AG04450 (cell line): Measurements from ENCODE around the gene ZBTB39. TPM values are rescaled to one million over a fixed set of nuclear protein-coding genes. Genes with fewer than 3 reads are reported as not detected.
"Not testable (repeated sequence)": the region's sequence is repeated elsewhere in the genome, so short reads cannot be mapped to it uniquely, and the experiment has no call there.

Source experiments
- CTCF ChIA-PET: fragments of 300-600, 350-600 bp; formaldehyde crosslinking; extraction: SDS; loops from one replicate; lab custom pipeline; 2022; ENCODE audit warnings: antibody characterized with exemption, inconsistent platforms; lab: Charles Lee
- POLR2A ChIA-PET: fragments of 350-600 bp; formaldehyde crosslinking; extraction: SDS; loops from one replicate; lab custom pipeline; 2021; ENCODE audit warnings: antibody characterized with exemption, inconsistent platforms; lab: Yijun Ruan, JAX
- DNase-seq: peaks from one replicate; pipeline ENCODE4 v3.0.0-alpha.2; 2011; ENCODE audit warnings: low read depth, low spot score
- H3K27ac ChIP-seq: one replicate; pipeline ENCODE4 v1.5.1; 2012; ENCODE audit warnings: low read depth, low read length, control low read depth
- H3K27me3 ChIP-seq: one replicate; pipeline ENCODE4 v1.6.0; 2012; ENCODE audit warnings: low read length; ENCODE audit not compliant: control insufficient read depth, insufficient read depth
- H3K4me3 ChIP-seq: 2 replicates; pipeline ENCODE4 v1.5.1; 2011; ENCODE audit warnings: mild to moderate bottlenecking, low read depth, low read length, control low read depth
- H3K9me3 ChIP-seq: 2 replicates; pipeline ENCODE4 v1.5.1; 2012; ENCODE audit warnings: low read length; ENCODE audit not compliant: control insufficient read depth, insufficient read depth
- CTCF ChIP-seq: IDR thresholded peaks from 2 replicates; pipeline ENCODE4 v1.5.1; 2011; ENCODE audit warnings: low read depth, low read length, control low read depth, inconsistent platforms
- polyA minus RNA-seq: library from RNA; depleted of rRNA, polyadenylated mRNA; stranded (reverse); fragments of >200 nt; gene quantifications from 2 replicates; pipeline ENCODE4 v1.2.3, GENCODE V29; 2011; rRNA and poly(A)+ RNA removed
- polyA plus RNA-seq: library from polyadenylated mRNA; depleted of rRNA; stranded (reverse); fragments of >200 nt; gene quantifications from 2 replicates; pipeline ENCODE4 v1.2.3, GENCODE V29; 2011; rRNA removed

ZBTB39 gene
- polyA plus RNA-seq: 5.8 and 6.4 TPM in 2 replicates
- 10.2 and 12.0 TPM in 2 replicates for polyA minus RNA-seq

- POLR2A ChIA-PET: no interaction called here
- peak within 1 kb of the TSS; percentile 57 for H3K27ac ChIP-seq
- no peak for DNase-seq
- peak; percentile 46 for TF ChIP-seq CTCF
- no peaks in the 10 kb centered on the region for H3K27me3 ChIP-seq
- no peaks in the 10 kb centered on the region; the same call in 1 of the 2 replicates for H3K9me3 ChIP-seq
- CTCF ChIA-PET: interaction anchor here (0.7 to 15.4 kb wide), 20 partner anchors 9 to 371 kb away, joined by 3 to 273 read pairs (median 4); partner anchors contain the start of genes MYO1A, STAT6 and TAC3
- peak within 1 kb of the TSS; percentile 79 for H3K4me3 ChIP-seq
These were observed at the start of gene ZBTB39 for GRCh38 chr12:57005980-57006808. TSS of gene ZBTB39 (minus strand) at chr12:57006546. CDS start at chr12:57004917, 1,629 bp downstream.

- Histone ChIP-seq H3K9me3 (no peaks in the 10 kb centered on the region), H3K4me3 (no peak overlapping the region), H3K27me3 (no peaks in the 10 kb centered on the region), H3K27ac (no peak overlapping the region)
- ChIA-PET POLR2A (no interaction called here), CTCF (interaction anchor here (0.6 to 8.5 kb wide), 4 partner anchors 38 to 299 kb away, joined by 3 to 273 read pairs (median 4); partner anchors contain the start of gene ZBTB39)
- TF ChIP-seq CTCF: no peak
- DNase-seq: no peak
These were observed 49.5 kb upstream of the ZBTB39 start for GRCh38 chr12:57055824-57056223.

DNA sequence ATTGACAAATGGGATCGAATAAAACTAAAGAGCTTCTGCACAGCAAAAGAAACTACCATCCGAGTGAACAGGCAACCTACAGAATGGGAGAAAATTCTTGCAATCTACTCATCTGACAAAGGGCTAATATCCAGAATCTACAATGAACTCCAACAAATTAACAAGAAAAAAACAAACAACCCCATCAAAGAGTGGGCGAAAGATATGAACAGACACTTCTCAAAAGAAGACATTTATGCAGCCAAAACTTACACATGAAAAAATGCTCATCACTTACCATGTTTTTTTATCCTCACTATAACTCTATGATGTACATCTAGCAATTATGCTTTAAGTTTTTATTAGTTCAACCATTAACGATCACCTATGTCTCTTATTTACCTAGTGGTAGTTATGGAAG, 47.6 kb upstream of the ZBTB39 start:
- H3K4me3 ChIP-seq, DNase-seq, POLR2A ChIA-PET, CTCF ChIA-PET, H3K27me3 ChIP-seq, H3K27ac ChIP-seq, H3K9me3 ChIP-seq: not testable (repeated sequence)

DNA sequence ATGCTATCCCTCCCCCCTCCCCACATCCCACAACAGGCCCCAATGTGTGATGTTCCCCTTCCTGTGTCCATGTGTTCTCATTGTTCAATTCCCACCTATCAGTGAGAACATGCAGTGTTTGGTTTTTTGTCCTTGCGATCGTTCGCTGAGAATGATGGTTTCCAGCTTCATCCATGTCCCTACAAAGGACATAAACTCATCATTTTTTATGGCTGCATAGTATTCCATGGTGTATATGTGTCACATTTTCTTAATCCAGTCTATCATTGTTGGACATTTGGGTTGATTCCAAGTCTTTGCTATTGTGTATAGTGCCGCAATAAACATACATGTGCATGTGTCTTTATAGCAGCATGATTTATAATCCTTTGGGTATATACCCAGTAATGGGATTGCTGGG, 46.8 kb upstream of the ZBTB39 start:
- H3K9me3 ChIP-seq, DNase-seq, H3K27me3 ChIP-seq, POLR2A ChIA-PET, H3K4me3 ChIP-seq, H3K27ac ChIP-seq: not testable (repeated sequence)
- CTCF ChIA-PET: interaction anchor here (1.1 kb wide), 1 partner anchor 7 kb away, joined by 3 read pairs; no protein-coding TSS in a partner anchor

DNA sequence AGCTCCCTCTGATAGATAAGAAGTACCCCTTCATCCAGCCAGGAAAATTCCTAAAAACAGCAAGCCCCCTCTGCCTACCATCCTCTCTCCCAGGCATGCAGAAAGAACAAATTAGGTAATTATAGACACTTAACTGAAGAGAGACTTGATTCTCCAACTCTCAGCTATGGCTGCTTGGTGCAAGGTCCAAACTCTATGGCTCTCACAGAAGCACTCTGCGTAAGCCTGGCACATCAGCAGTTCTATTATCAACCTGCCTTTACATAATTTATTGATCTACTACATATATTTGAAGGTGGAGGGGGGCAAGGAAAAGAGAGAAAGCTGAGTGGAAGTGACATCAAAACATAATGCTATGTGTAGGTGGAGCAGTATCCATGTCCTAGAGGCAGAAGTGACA, 44.7 kb upstream of the ZBTB39 start:
- H3K9me3 ChIP-seq: no peaks in the 10 kb centered on the region
- no peak overlapping the region for H3K4me3 ChIP-seq
- ChIA-PET CTCF (interaction anchor here (1.4 to 2.4 kb wide), 2 partner anchors 43 to 44 kb away, joined by 5 to 6 read pairs; partner anchors contain the start of gene ZBTB39), POLR2A (no interaction called here)
- H3K27me3 ChIP-seq: peaks cover 8% of the 10 kb centered on the region
- no peak for TF ChIP-seq CTCF
- no peak for DNase-seq
- H3K27ac ChIP-seq: no peak overlapping the region

DNA sequence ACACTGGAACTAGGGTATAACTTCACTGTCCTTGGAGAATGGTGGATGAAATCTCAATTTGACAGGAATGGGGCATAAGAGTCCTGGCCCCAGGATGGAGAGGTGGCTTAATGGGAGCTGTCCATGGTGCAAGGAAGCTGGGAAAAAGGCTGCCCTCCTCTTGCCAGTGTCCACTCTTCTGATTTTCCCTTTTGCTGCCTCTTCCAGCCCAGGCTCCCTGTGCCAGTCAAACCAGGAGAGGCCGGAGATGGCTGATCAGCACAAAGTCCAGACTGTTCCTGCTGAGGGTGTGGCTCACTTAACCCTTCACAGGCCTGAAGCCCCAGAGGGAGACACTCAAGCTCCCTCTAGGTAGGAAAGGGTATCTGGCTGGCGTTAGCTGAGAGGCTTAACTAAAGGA, 43.5 kb upstream of the ZBTB39 start, which contains the start of gene MYO1A:
Gene MYO1A, minus strand, starts transcription at position 240 of the 400 bp plus-strand sequence. CDS start 1,806 bp downstream, outside the sequence.
- CTCF ChIA-PET: interaction anchor here (1.4 to 2.4 kb wide), 4 partner anchors 11 to 43 kb away, joined by 5 to 9 read pairs (median 6); partner anchors contain the start of gene ZBTB39
- POLR2A ChIA-PET: no interaction called here
- Histone ChIP-seq H3K9me3 (no peaks in the 10 kb centered on the region), H3K27me3 (peaks cover 8% of the 10 kb centered on the region), H3K27ac (no peak within 1 kb of the TSS), H3K4me3 (no peak within 1 kb of the TSS)
- no peak for TF ChIP-seq CTCF
- no peak for DNase-seq
